GM19467 (cell line): Measurements from ENCODE around the gene REV3L.
A peak's percentile ranks its signal among the peaks of the same experiment; 100 is the strongest.
"Not testable (repeated sequence)": the region's sequence is repeated elsewhere in the genome, so short reads cannot be mapped to it uniquely, and the experiment has no call there.

Experiments
- ATAC-seq: cut with Tn5 transposase; IDR thresholded peaks from one replicate; pipeline ENCODE4 v1.9.1; 2021; ENCODE audit warnings: mild to moderate bottlenecking, moderate library complexity; ENCODE audit not compliant: unreplicated experiment

Gene REV3L

GRCh38 chr6:111379831-111380230 lies 103.2 kb downstream of the REV3L start:
- no peak for ATAC-seq

- no peak for ATAC-seq
These were observed 103.7 kb downstream of the REV3L start for GRCh38 chr6:111379302-111379701.

GRCh38 chr6:111377558-111378120 lies 105.4 kb downstream of the REV3L start:
- no peak for ATAC-seq

- ATAC-seq, result no peak
These were observed 115.5 kb downstream of the REV3L start for GRCh38 chr6:111367393-111368088.

GRCh38 chr6:111361648-111362047 lies 121.4 kb downstream of the REV3L start:
- ATAC-seq, result no peak

- ATAC-seq, result no peak
These were observed 124.6 kb downstream of the REV3L start for GRCh38 chr6:111358454-111358853.

- no peak for ATAC-seq
These were observed 125.3 kb downstream of the REV3L start for GRCh38 chr6:111357705-111358104.

GRCh38 chr6:111356551-111356950 lies 126.5 kb downstream of the REV3L start:
- no peak for ATAC-seq

- ATAC-seq, result no peak
These were observed 128.1 kb downstream of the REV3L start for GRCh38 chr6:111354758-111355555.

GRCh38 chr6:111353912-111354462 lies 129.0 kb downstream of the REV3L start:
- ATAC-seq, result no peak

GRCh38 chr6:111347589-111347988 lies 135.4 kb downstream of the REV3L start:
- no peak for ATAC-seq

GRCh38 chr6:111342913-111343312 lies 140.1 kb downstream of the REV3L start:
- ATAC-seq, result no peak

GRCh38 chr6:111339294-111339693 lies 143.7 kb downstream of the REV3L start:
- peak; percentile 39 for ATAC-seq

GRCh38 chr6:111338843-111339242 lies 144.2 kb downstream of the REV3L start:
- peak; percentile 97 for ATAC-seq

- ATAC-seq, result no peak
These were observed 145.2 kb downstream of the REV3L start for GRCh38 chr6:111337829-111338236.

GRCh38 chr6:111329882-111330633 lies 153.0 kb downstream of the REV3L start:
- ATAC-seq, result peak; percentile 69

GRCh38 chr6:111326563-111326962 lies 156.5 kb downstream of the REV3L start:
- ATAC-seq, result no peak

- ATAC-seq, result no peak
These were observed 160.9 kb downstream of the REV3L start for GRCh38 chr6:111322145-111322544.

GRCh38 chr6:111307950-111308349 lies 175.1 kb downstream of the REV3L start:
- not testable (repeated sequence) for ATAC-seq

- ATAC-seq, result no peak
These were observed 175.7 kb downstream of the REV3L start for GRCh38 chr6:111307275-111307858.
